Measurements from ENCODE around the gene AASS.

AASS gene

GRCh38 chr7:122035876-122036275 lies 108.2 kb downstream of the AASS start:
- DNase-seq, result no peak

GRCh38 chr7:122033641-122034040 lies 110.4 kb downstream of the AASS start:
- DNase-seq, result no peak

- no peak for DNase-seq
Observed at GRCh38 chr7:122027058-122027457, 117.0 kb downstream of the AASS start.
